PFSK-1 (cell line): Measurements from ENCODE around the gene GUK1.

Source experiments
- FOXP2 ChIP-seq: optimal IDR thresholded peaks from 2 replicates; pipeline ENCODE3; 2011; ENCODE audit warnings: borderline replicate concordance, control low read depth, inconsistent platforms; ENCODE audit not compliant: insufficient read depth; ENCODE audit errors: extremely low read length, extremely low read depth
- POLR2AphosphoS5 ChIP-seq: IDR thresholded peaks from 2 replicates; pipeline ENCODE4 v1.6.1; 2012; ENCODE audit warnings: low read depth, mild to moderate bottlenecking, control low read depth, low read length, moderate library complexity
- REST ChIP-seq, 2 experiments: IDR thresholded peaks; 2 replicates each; pipeline versions ENCODE4 v1.6.1 to v1.8.0; 2011 to 2012; ENCODE audit warnings: low read depth in 2 of 2, low read length in 2 of 2, control low read depth in 1 of 2, inconsistent platforms in 1 of 2, mild to moderate bottlenecking in 1 of 2, moderate library complexity in 1 of 2; ENCODE audit not compliant: insufficient read depth in 1 of 2
- SIN3A ChIP-seq: IDR thresholded peaks from 2 replicates; pipeline ENCODE4 v1.6.1; 2012; ENCODE audit warnings: mild to moderate bottlenecking, low read length, moderate library complexity, borderline replicate concordance; ENCODE audit not compliant: insufficient read depth
- TAF1 ChIP-seq: IDR thresholded peaks from 2 replicates; pipeline ENCODE4 v1.6.1; 2012; ENCODE audit warnings: low read length, control low read depth, borderline replicate concordance; ENCODE audit not compliant: insufficient read depth

Gene GUK1

GRCh38 chr1:228184152-228184551 lies 44.1 kb downstream of the GUK1 start:
- TF ChIP-seq FOXP2 (no peak), REST (IDR thresholded peaks at IDR 0.05; ENCODE audit: insufficient read depth in 1 of 2, low read depth in 2 of 2, low read length in 2 of 2) (no peak), TAF1 (no peak)

DNA sequence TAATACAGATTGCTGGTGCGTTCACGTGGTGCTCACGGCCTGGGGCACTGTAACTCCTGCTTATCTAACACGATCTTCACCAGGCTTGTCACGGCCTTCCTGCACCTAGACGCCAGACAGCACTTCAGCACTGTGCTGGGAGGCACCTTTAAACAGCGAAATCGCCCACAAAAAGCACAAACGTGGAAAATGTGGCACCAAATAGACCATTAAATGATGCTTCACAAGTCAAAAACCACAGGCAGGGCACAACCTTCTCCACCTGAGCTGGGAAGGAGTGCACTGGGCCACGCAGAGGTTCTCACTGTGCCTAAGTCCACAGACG lies 45.5 kb downstream of the GUK1 start:
- TF ChIP-seq SIN3A, result no peak
- TF ChIP-seq TAF1, result no peak
- no peak for TF ChIP-seq POLR2AphosphoS5
- TF ChIP-seq FOXP2, result no peak
- TF ChIP-seq REST (IDR thresholded peaks at IDR 0.05; ENCODE audit: insufficient read depth in 1 of 2, low read depth in 2 of 2, low read length in 2 of 2), result no peak

DNA sequence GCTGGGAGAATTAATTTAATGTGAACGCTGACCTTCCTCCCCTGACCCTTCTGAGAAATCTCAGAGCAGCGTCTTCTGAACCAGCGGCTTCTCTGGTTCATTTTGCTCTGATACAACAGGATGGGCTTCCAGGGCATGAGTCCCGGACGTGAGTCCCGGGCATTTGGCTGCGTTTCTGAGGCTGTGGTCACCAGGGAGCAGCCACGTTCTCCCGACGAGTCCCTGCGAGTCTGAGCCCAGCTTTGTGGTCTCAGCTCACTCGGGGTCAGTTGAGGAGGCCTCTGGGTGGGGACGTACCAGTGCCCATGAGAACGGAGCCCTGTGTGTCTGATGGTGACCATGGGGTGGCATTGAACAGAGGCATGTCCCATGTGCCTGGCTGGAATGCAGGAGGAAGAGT lies 50.1 kb downstream of the GUK1 start:
- no peak for TF ChIP-seq POLR2AphosphoS5

DNA sequence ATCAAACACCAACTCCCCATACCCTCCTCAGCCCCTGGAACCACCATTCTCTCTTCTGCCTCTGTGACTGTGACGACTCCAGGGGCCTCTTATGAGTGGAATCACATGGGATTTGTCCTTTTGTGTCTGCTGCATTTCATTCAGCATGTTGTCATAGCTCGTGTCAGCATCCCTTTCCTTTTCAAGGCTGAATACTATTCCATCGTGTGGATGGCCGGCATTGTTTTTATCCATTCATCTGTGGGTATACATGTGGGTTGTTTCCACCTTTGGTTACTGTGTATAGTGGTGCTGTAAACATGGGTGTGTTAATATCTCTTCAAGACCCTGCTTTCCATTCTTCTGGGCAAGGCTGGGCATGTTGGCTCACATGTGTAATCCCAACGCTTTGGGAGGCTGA lies 50.7 kb downstream of the GUK1 start:
- no peak for TF ChIP-seq REST (IDR thresholded peaks at IDR 0.05; ENCODE audit: insufficient read depth in 1 of 2, low read depth in 2 of 2, low read length in 2 of 2)
- no peak for TF ChIP-seq POLR2AphosphoS5
- no peak for TF ChIP-seq FOXP2
- no peak for TF ChIP-seq TAF1
- no peak for TF ChIP-seq SIN3A

DNA sequence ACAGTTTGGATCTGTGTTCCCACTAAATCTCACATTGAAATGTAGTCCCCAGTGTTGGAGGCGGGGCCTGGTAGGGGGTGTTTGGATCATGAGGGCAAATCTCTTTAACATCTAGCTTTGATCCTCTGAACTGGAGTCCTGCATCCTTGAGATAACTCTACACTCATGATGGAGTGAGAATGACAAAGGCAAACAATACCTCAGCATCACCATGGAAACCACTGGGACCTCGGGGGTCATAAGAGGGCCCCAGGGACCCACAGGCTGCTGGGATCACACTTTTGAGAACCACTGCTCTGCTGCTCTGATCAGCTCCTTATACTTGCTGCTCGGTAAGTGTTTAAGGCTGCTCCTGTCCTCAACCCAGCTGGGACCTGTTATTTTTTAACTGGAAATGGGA lies 54.4 kb downstream of the GUK1 start:
- TF ChIP-seq TAF1, result no peak
- no peak for TF ChIP-seq POLR2AphosphoS5
- TF ChIP-seq SIN3A, result no peak
- no peak for TF ChIP-seq FOXP2
- no peak for TF ChIP-seq REST (IDR thresholded peaks at IDR 0.05; ENCODE audit: insufficient read depth in 1 of 2, low read depth in 2 of 2, low read length in 2 of 2)
